GM03348 (cell line): Measurements from ENCODE around the gene MAP6.
A peak's percentile ranks its signal among the peaks of the same experiment; 100 is the strongest.
"Not testable (repeated sequence)": the region's sequence is repeated elsewhere in the genome, so short reads cannot be mapped to it uniquely, and the experiment has no call there.

Experiments used
- DNase-seq: peaks from one replicate; pipeline ENCODE4 v3.0.0; 2012; ENCODE audit warnings: low spot score

Gene MAP6

DNA sequence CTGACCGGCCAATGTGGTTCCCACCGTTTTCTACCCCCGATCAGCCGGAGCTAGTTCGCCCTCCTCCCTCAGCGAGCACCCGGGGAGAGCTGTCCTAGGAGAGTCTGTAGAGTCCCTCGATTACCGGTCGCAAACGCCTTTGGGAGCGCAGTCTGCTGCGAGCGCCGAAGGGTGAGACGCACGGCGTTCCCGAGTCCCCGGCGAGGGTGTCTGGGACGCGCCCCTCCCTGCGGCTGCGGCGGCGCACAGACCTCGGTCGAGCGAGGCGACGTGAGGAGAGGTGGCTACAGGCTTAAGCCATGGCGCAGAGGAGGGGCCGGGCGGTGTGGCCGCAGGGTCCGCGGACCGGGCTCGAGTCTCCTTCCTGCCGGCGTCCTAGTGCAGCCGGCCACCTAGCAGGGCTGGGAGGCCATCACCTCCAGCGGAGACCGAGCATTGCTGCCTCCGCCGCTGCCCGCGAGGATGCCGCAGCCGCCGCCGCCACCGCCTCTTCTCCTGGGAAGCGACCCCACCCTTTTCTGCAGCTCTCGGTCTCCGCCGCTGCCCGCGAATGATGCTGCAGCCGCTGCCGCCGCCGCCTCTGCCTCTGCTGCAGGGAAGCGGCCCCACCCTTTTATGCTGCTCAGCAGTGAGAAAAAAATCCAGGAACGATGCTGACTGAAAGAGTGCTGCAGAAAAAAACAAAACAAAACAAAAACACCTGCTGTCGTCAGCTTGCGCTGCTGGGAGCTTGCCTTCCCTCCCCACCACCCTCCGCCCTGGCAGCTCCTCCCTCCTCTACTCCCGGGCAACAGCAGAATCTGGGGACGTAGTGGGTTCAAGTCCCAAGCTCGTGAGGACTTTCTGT, at the start of gene MAP6:
TSS of gene MAP6 (minus strand) at position 588 of the 847 bp plus-strand sequence. CDS start 669 bp downstream, outside the sequence.
- peak; percentile 56 for DNase-seq

DNA sequence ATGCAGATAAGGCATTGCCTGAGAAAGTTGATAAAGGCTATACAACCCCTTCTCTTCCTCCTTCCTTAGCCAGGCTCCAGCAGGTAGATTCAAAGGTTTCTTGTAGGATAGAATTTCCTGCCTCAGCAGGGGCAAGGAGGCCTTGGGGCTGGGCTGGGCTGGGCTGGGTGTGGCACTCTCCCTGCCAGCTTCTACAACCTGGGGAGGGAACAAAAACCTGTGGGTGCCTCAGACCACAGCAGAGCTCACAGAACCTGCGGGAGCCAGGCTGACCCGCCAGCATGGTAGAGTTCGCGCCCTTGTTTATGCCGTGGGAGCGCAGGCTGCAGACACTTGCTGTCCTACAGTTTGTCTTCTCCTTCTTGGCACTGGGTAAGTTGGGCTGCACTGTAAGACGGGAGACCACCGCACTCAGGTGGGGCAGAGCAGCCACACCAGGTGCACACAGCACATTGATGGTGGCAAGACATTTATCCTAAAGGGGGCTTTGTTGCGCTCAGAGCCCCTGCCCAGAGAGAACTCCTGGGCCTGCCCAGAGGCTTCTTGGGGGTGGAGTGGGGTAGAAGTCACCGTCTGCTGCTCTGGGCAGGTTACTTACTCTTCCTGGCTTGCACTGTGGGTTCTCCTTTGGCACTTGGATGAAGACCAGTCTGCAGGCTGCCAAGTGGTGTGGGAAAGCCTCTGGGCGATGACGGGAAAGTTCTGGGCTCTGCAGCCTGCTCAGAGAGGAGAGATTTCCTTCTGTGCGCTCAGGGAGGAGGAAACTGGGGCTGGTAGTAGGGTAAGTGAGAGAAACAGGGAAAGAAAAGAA, 49.0 kb upstream of the MAP6 start, which contains the start of gene MOGAT2:
TSS of gene MOGAT2 (plus strand) at position 231 of the 811 bp plus-strand sequence. CDS start at position 282, 51 bp downstream.
- no peak for DNase-seq

DNA sequence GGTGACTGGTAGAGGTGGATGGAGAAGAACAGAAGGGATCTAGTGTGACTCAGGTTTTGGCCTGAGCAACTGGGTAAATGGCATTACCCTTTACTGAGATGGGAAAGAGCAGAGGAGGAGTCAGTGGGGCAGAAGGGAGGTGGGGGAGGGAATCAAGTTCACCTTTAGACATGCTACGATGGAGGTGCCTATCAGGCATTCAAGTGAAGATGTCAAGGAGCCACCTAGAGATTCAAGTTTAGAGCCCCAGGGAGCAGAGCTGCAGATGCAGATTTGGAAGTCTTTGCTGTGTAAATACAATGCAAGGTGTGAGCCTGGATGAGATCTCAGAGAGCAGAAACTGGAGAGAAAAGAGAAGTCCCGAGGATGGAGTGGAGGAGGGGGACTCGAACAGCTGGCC, 47.8 kb upstream of the MAP6 start:
- DNase-seq, result no peak

- DNase-seq, result no peak
These were observed 46.9 kb upstream of the MAP6 start for GRCh38 chr11:75715688-75716087.

- no peak for DNase-seq
These were observed 45.4 kb upstream of the MAP6 start for GRCh38 chr11:75714211-75714610.

- peak; percentile 93 for DNase-seq
These were observed 37.5 kb upstream of the MAP6 start for GRCh38 chr11:75706260-75706729.

GRCh38 chr11:75705541-75705940, 36.7 kb upstream of the MAP6 start:
- no peak for DNase-seq

- no peak for DNase-seq
These were observed 34.9 kb upstream of the MAP6 start for GRCh38 chr11:75703695-75704237.

- no peak for DNase-seq
These were observed 32.1 kb upstream of the MAP6 start for GRCh38 chr11:75700940-75701339.

- DNase-seq, result no peak
These were observed 29.2 kb upstream of the MAP6 start for GRCh38 chr11:75697906-75698581.

- no peak for DNase-seq
These were observed 23.0 kb upstream of the MAP6 start for GRCh38 chr11:75691804-75692203.

DNA sequence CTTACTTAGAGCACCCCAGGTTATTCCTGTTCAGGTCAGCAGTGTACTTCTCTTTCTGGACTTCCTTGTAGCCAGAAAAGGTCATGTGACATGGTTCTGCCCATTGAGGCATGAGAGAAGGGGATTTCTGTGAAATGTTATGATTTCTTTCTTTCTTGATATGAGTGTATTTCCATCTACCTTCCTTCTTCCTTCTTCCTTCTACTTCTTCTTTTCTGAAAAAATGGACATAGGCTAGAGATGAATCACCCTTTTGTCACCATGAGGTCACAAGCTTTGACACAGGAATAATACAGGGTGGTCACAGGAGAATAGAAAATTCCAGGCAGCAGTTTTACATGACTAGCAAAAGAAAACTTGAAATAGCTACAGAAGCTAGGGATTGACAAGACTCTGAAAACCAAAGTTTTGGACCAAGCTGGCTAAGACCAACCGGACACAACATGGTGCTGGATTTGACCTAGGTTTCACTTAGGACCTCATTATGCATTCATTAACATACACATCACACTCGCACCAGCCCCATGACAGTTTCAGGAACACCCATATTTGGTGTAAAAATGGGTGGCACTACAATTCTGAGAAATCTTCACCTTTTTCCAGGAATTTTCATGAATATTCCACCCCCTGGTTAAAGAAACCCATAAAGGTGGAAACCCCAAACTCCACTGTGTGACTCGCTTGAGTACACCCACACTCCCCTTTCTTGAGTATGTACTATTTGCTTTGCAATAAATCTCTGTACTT, 21.2 kb upstream of the MAP6 start:
- DNase-seq, result no peak

DNA sequence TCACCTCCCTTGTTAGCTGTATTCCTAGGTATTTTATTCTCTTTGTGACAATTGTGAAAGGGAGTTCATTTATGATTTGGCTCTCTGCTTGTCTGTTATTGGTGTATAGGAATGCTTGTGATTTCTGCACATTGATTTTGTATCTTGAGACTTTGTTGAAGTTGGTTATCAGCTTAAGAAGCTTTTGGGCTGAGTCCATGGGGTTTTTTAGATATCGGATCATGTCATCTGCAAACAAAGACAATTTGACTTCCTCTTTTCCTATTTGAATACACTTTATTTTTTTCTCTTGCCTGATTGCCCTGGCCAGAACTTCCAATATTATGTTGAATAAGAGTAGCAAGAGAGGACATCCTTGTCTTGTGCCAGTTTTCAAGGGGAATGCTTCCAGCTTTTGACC, 15.0 kb upstream of the MAP6 start:
- DNase-seq, result not testable (repeated sequence)

DNA sequence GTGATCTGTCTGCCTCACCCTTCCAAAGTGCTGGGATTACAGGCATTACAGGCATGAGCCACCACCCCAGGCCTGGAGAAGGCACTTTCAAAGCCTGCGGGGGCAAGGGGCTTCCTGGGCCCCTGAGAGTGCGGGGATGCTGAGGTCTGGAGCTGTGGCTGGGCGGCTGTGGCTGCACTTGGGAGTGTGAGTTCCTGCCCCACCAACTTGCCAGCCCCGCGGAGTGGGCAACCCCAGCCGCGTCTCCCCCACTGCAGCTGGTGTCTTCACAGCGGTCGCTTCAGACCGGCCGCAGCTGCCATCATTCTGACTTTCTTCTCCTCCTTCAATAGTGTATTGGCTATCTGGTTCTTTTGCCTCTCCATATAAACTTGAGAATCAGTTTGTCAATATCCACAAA, 10.7 kb upstream of the MAP6 start:
- DNase-seq, result no peak

DNA sequence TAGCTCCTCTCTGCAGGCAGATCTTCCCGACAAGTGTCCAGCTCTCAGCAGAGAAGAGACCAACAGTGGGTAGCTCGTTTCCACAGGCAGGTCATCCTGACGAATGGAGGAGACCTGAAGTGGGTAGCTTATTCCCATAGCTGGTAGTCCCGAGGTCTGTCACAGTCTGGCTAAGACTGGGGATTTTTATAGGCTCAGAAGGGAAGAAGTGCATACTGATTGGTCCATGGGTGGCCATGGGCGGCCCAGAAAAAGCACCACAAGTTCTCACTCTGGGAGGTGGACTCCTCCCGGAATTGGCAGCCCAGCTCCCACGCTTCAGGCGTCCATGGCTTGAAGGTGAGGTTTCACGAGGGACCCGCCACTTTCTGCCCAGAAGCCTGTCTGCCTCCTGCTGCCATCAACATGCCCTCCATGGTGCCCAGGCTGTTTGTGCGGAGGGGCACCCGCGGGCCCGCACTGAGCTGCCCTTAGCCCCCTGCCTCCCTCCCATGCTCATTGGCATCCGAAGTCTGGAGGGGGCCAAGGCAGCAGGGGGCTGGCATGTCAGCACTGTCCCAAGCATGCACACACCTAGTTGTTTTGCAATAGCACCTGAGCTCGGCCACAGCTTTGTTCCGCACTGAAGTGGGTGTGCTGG, 9.9 kb upstream of the MAP6 start:
- DNase-seq, result no peak

GRCh38 chr11:75677909-75678308, 9.1 kb upstream of the MAP6 start:
- DNase-seq, result no peak

GRCh38 chr11:75677275-75677674, 8.4 kb upstream of the MAP6 start:
- DNase-seq, result no peak

DNA sequence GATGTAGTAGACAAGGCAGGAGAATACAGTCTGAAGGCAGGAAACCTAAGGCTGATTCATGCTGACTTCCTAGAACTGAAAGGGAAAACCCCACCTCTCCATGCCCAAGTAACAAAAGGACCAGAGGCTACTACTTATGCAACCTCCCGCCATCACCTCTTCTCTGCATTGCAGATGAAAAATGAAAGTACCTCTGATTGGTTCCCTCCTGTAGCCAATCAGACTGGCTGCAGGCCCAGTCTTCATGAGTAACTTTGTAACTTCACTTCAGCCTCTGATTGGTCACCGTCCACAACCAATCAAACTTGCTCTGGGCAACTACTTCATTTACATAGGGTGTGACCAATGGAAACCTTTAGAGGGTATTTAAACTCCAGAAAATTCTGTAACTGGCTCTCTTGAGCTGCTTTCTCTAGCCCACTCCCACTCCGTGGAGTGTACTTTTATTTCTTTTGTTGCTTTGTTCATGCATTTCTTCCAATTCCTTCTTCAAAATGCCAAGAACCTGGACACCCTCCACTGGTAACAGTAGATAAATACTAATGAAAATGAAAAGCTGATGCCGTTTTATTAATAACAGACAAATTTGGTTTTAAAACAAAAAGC, 5.2 kb upstream of the MAP6 start:
- DNase-seq, result peak; percentile 18

GRCh38 chr11:75667831-75668450, 897 bp downstream of the MAP6 start:
- DNase-seq, result peak; percentile 81
